CD4-positive, alpha-beta T cell (primary cell): ENCODE data around the gene SACM1L. TPM values are rescaled to one million over a fixed set of nuclear protein-coding genes. Genes with fewer than 3 reads are reported as not detected.

Experiments
- ATAC-seq: fragments of 200-7000 bp; cut with Tn5 transposase; one replicate; pipeline ENCODE4 v1.10.0; 2022; ENCODE audit warnings: mild to moderate bottlenecking; ENCODE audit not compliant: poor library complexity
- CTCF ChIA-PET: fragments of 350-600 bp; sonication (Branson Sonifier 250); formaldehyde crosslinking; loops from one replicate; lab custom pipeline; 2021; ENCODE audit warnings: antibody characterized with exemption, inconsistent platforms; lab: Charles Lee
- POLR2A ChIA-PET: fragments of 350-600 bp; sonication (Branson Sonifier 250); formaldehyde crosslinking; loops from one replicate; lab custom pipeline; 2021; ENCODE audit warnings: antibody characterized with exemption, inconsistent platforms; lab: Charles Lee
- DNase-seq, 14 experiments: peaks; one replicate each; pipeline ENCODE4 v3.0.0-alpha.2; 2013 to 2020; ENCODE audit warnings: mixed read lengths in 2 of 14
- H3K27ac ChIP-seq, 2 donors: one replicate each; pipeline versions ENCODE4 v1.5.1 to v1.7.0; 2013; ENCODE audit warnings: low read length in 2 of 2, low read depth in 1 of 2, mild to moderate bottlenecking in 1 of 2
- H3K27me3 ChIP-seq, 2 experiments: 1 replicate in 1 of 2; 2 replicates in 1 of 2; pipeline versions ENCODE4 v1.6.1 to v1.7.0; 2013; ENCODE audit warnings: low read length in 2 of 2, control low read depth in 1 of 2, mild to moderate bottlenecking in 1 of 2, moderate library complexity in 1 of 2; ENCODE audit not compliant: insufficient read depth in 2 of 2, control insufficient read depth in 1 of 2
- H3K36me3 ChIP-seq: one replicate; pipeline ENCODE4 v1.6.1; 2013; ENCODE audit warnings: low read length, control low read depth; ENCODE audit not compliant: insufficient read depth
- H3K4me1 ChIP-seq: one replicate; pipeline ENCODE4 v1.6.1; 2013; ENCODE audit warnings: low read length, control low read depth; ENCODE audit not compliant: insufficient read depth
- H3K4me3 ChIP-seq: one replicate; pipeline ENCODE4 v1.5.1; 2013; ENCODE audit warnings: mild to moderate bottlenecking, low read length, moderate library complexity
- H3K9me3 ChIP-seq, 2 experiments: 1 replicate in 1 of 2; 2 replicates in 1 of 2; pipeline versions ENCODE4 v1.6.1 to v1.7.0; 2013; ENCODE audit warnings: low read length in 2 of 2, mild to moderate bottlenecking in 2 of 2, control low read depth in 1 of 2, moderate library complexity in 1 of 2; ENCODE audit not compliant: control insufficient read depth in 1 of 2, insufficient read depth in 1 of 2
- H3K27ac Mint-ChIP-seq: one replicate; pipeline ENCODE4 v1.8.0; 2020; ENCODE audit warnings: mixed read lengths
- H3K27me3 Mint-ChIP-seq: one replicate; pipeline ENCODE4 v1.8.0; 2021; ENCODE audit warnings: mixed read lengths
- H3K36me3 Mint-ChIP-seq: one replicate; pipeline ENCODE4 v1.8.0; 2021; ENCODE audit warnings: low read depth, mixed read lengths
- H3K4me1 Mint-ChIP-seq: one replicate; pipeline ENCODE4 v1.8.0; 2021; ENCODE audit warnings: low read depth, mixed read lengths
- H3K4me3 Mint-ChIP-seq: one replicate; pipeline ENCODE4 v1.8.0; 2020; ENCODE audit warnings: mild to moderate bottlenecking, mixed read lengths
- H3K9me3 Mint-ChIP-seq: one replicate; pipeline ENCODE4 v1.8.0; 2020; ENCODE audit warnings: mixed read lengths
- CTCF ChIP-seq: fragments of 200-600 bp; IDR thresholded peaks from one replicate; pipeline ENCODE4 v1.8.0; 2022; ENCODE audit warnings: antibody characterized with exemption, mild to moderate bottlenecking
- intact Hi-C, 2 experiments: fragments of 100-400 bp; cut with DNase I in 1 of 2; cut with micrococcal nuclease in 1 of 2; formaldehyde crosslinking; loops; one replicate each; pipeline versions ENCODE4 v1.15.1 to v1.9.0; 2023 to 2025; cut with DNase I, micrococcal nuclease
- total RNA-seq, 174 experiments: library from RNA in 2 of 174; stranded (reverse) in 2 of 174; gene quantifications; one replicate each; pipeline ENCODE4 v1.2.3 and lab custom pipeline; 2021 to 2026

Gene SACM1L
- total RNA-seq, 2 experiments from 2014 or later, result 41.9 to 44.3 TPM

- no peak for TF ChIP-seq CTCF
- Histone ChIP-seq H3K36me3 (peaks cover 79% of the 10 kb centered on the region), H3K4me1 (no peaks in the 10 kb centered on the region), H3K27me3 (no peaks in the 10 kb centered on the region), H3K4me3 (no peak overlapping the region), H3K9me3 (no peaks in the 10 kb centered on the region), H3K27ac (no peak overlapping the region)
- peak overlapping the region; percentile 25 for H3K27ac Mint-ChIP-seq
- H3K27me3 Mint-ChIP-seq, result no peaks in the 10 kb centered on the region
- no peaks in the 10 kb centered on the region for H3K9me3 Mint-ChIP-seq
- H3K36me3 Mint-ChIP-seq, result peaks cover 90% of the 10 kb centered on the region
- ChIA-PET CTCF (no interaction called here), POLR2A (no interaction called here)
- H3K4me3 Mint-ChIP-seq, result no peak overlapping the region
- ATAC-seq (no peak), DNase-seq (no peak)
- intact Hi-C loops, result no loop called here
- H3K4me1 Mint-ChIP-seq, result peaks cover 29% of the 10 kb centered on the region
Observed at GRCh38 chr3:45729614-45730013, 40.4 kb downstream of the SACM1L start.

- no peak overlapping the region for H3K4me3 Mint-ChIP-seq
- DNase-seq (no peak), ATAC-seq (no peak)
- H3K27ac ChIP-seq, result no peak overlapping the region
- no peaks in the 10 kb centered on the region for H3K9me3 ChIP-seq
- no peaks in the 10 kb centered on the region for H3K27me3 ChIP-seq
- H3K4me3 ChIP-seq, result no peak overlapping the region
- H3K9me3 Mint-ChIP-seq, result no peaks in the 10 kb centered on the region
- ChIA-PET CTCF (no interaction called here), POLR2A (interaction anchor here (0.7 kb wide), 1 partner anchor 112 kb away, joined by 3 read pairs; no protein-coding TSS in a partner anchor)
- no peaks in the 10 kb centered on the region for H3K4me1 ChIP-seq
- H3K4me1 Mint-ChIP-seq, result peaks cover 19% of the 10 kb centered on the region
- intact Hi-C loops, result no loop called here
- peak overlapping the region; percentile 25 for H3K27ac Mint-ChIP-seq
- no peak for TF ChIP-seq CTCF
- H3K27me3 Mint-ChIP-seq, result no peaks in the 10 kb centered on the region
- peaks cover 81% of the 10 kb centered on the region for H3K36me3 ChIP-seq
- peaks cover 90% of the 10 kb centered on the region for H3K36me3 Mint-ChIP-seq
Observed at GRCh38 chr3:45730409-45731154, 41.4 kb downstream of the SACM1L start.

GRCh38 chr3:45736707-45737106 lies 47.5 kb downstream of the SACM1L start:
- H3K27me3 ChIP-seq, result no peaks in the 10 kb centered on the region
- no peak overlapping the region for H3K4me3 ChIP-seq
- no peak overlapping the region for H3K4me3 Mint-ChIP-seq
- no peaks in the 10 kb centered on the region for H3K9me3 ChIP-seq
- H3K9me3 Mint-ChIP-seq, result no peaks in the 10 kb centered on the region
- peaks cover 25% of the 10 kb centered on the region for H3K4me1 Mint-ChIP-seq
- H3K27ac Mint-ChIP-seq, result no peak overlapping the region
- POLR2A ChIA-PET, result interaction anchor here (1.4 kb wide), 1 partner anchor 12 kb away, joined by 3 read pairs; no protein-coding TSS in a partner anchor
- DNase-seq (no peak), ATAC-seq (no peak)
- H3K4me1 ChIP-seq, result peaks cover 8% of the 10 kb centered on the region
- intact Hi-C loops, result no loop called here
- no peaks in the 10 kb centered on the region for H3K27me3 Mint-ChIP-seq
- no peak for TF ChIP-seq CTCF
- peaks cover 91% of the 10 kb centered on the region for H3K36me3 Mint-ChIP-seq
- CTCF ChIA-PET, result no interaction called here
- H3K36me3 ChIP-seq, result peaks cover 96% of the 10 kb centered on the region
- H3K27ac ChIP-seq, result no peak overlapping the region
